Suprapubic skin (tissue), 4 donors: ENCODE data around the gene MAP4. TPM values are rescaled to one million over a fixed set of nuclear protein-coding genes. Genes with fewer than 3 reads are reported as not detected.

ENCODE experiments used
- DNase-seq, 2 donors: peaks; one replicate each; pipeline ENCODE4 v3.0.0-alpha.2; 2019; ENCODE audit warnings: low spot score in 2 of 2
- H3K27ac ChIP-seq: fragments of 200-600 bp; sonication (generic); one replicate; pipeline ENCODE4 v1.5.1; 2019
- H3K27me3 ChIP-seq: fragments of 200-600 bp; sonication (generic); one replicate; pipeline ENCODE4 v1.5.1; 2019
- H3K36me3 ChIP-seq: fragments of 200-600 bp; sonication (generic); one replicate; pipeline ENCODE4 v1.5.1; 2019
- H3K4me1 ChIP-seq: fragments of 200-600 bp; sonication (generic); one replicate; pipeline ENCODE4 v1.5.1; 2019
- H3K4me3 ChIP-seq: fragments of 200-600 bp; sonication (generic); one replicate; pipeline ENCODE4 v1.5.1; 2019; ENCODE audit warnings: mild to moderate bottlenecking
- H3K9me3 ChIP-seq: fragments of 200-600 bp; sonication (generic); one replicate; pipeline ENCODE4 v1.5.1; 2019
- EP300 ChIP-seq: sonication (generic); formaldehyde crosslinking; IDR thresholded peaks from one replicate; pipeline ENCODE4 v1.6.1; 2017; ENCODE audit warnings: antibody characterized with exemption
- POLR2A ChIP-seq, 2 donors: fragments of 450-650 bp; IDR thresholded peaks; one replicate each; pipeline ENCODE4 v1.6.1; 2017; ENCODE audit warnings: antibody characterized with exemption in 2 of 2, mild to moderate bottlenecking in 2 of 2, moderate library complexity in 2 of 2
- POLR2AphosphoS5 ChIP-seq, 3 donors: sonication (generic); formaldehyde crosslinking; IDR thresholded peaks; one replicate each; pipeline ENCODE4 v1.6.1; 2017; ENCODE audit warnings: antibody characterized with exemption in 3 of 3
- WGBS: methylation state at CpG from one replicate; pipeline ENCODE4 v1.1.5; 2018; 5-methylcytosine and 5-hydroxymethylcytosine counted together
- total RNA-seq, 4 donors: library from RNA; depleted of rRNA; stranded (reverse); fragments of >200 nt; gene quantifications; one replicate each; pipeline ENCODE4 v1.1.0, GENCODE V29; 2016
- TF ChIP-seq, protein P1 (sequence below), 2 donors: fragments of 200-600 bp in 1 of 2; fragments of 450-650 bp in 1 of 2; sonication (generic) in 1 of 2; IDR thresholded peaks; one replicate each; pipeline ENCODE4 v1.5.1; 2016 to 2019; ENCODE audit warnings: antibody characterized with exemption in 2 of 2, mild to moderate bottlenecking in 1 of 2, moderate library complexity in 1 of 2

The MAP4 gene
- total RNA-seq, 4 donors from 2014 or later: 132 to 162 (median 144) TPM

DNA sequence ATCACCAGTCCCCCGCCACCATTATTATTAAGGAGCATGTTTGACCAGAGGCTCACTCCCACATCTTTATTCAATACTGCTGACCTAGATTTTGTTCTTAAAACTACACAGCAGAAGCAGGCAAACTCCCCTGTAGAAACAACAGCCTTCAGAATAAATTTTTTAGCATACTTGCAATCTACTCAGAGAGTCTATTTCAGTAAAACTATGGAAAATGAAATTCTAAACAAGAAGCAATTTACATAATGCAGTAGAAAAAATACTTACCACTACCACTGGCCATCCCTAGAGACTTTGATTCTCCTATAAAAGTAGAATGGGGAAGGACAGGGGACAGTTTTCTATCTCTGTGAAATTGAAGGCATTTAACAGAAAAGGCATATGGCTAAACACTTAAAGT lies 76.0 kb downstream of the MAP4 start:
- DNase-seq: no peak
- H3K9me3 ChIP-seq: no peaks in the 10 kb centered on the region
- H3K36me3 ChIP-seq: no peaks in the 10 kb centered on the region
- no peaks in the 10 kb centered on the region for H3K4me1 ChIP-seq
- TF ChIP-seq POLR2A (IDR thresholded peaks at IDR 0.05) (no peak), EP300 (no peak), POLR2AphosphoS5 (IDR thresholded peaks at IDR 0.05) (no peak)
- TF ChIP-seq, protein P1, sequence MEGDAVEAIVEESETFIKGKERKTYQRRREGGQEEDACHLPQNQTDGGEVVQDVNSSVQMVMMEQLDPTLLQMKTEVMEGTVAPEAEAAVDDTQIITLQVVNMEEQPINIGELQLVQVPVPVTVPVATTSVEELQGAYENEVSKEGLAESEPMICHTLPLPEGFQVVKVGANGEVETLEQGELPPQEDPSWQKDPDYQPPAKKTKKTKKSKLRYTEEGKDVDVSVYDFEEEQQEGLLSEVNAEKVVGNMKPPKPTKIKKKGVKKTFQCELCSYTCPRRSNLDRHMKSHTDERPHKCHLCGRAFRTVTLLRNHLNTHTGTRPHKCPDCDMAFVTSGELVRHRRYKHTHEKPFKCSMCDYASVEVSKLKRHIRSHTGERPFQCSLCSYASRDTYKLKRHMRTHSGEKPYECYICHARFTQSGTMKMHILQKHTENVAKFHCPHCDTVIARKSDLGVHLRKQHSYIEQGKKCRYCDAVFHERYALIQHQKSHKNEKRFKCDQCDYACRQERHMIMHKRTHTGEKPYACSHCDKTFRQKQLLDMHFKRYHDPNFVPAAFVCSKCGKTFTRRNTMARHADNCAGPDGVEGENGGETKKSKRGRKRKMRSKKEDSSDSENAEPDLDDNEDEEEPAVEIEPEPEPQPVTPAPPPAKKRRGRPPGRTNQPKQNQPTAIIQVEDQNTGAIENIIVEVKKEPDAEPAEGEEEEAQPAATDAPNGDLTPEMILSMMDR (IDR thresholded peaks at IDR 0.05): no peak
- no peak overlapping the region for H3K4me3 ChIP-seq
- no peak overlapping the region for H3K27ac ChIP-seq
- no peaks in the 10 kb centered on the region for H3K27me3 ChIP-seq
- WGBS: 100% methylated on average over 1 of the region's 1 CpG

DNA sequence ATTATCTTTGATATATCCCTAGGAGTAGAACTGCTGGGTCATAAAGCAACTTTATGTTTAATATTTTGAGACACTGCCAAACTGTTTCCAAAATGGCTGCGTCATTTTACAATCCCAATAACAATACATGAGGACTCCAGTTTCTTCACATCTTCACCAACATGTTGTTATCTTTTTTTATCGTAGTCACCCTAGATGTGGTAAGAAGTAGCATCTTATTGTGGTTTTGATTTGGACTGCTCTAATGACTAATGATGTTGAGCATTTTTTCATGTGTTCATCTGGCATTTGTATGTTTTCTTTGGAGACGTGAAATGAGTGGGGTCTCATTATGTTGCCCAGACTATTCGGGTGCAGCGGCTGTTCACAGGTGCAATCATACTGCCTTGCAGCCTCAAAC lies 83.8 kb downstream of the MAP4 start:
- no peak for TF ChIP-seq POLR2AphosphoS5 (IDR thresholded peaks at IDR 0.05)
- no peak for TF ChIP-seq POLR2A (IDR thresholded peaks at IDR 0.05)
- TF ChIP-seq, protein P1 (IDR thresholded peaks at IDR 0.05): no peak
- TF ChIP-seq EP300: no peak
- 83% methylated on average over 5 of the region's 5 CpGs for WGBS
- DNase-seq: no peak
- H3K4me1 ChIP-seq: no peaks in the 10 kb centered on the region
- H3K36me3 ChIP-seq: peaks cover 9% of the 10 kb centered on the region
- no peaks in the 10 kb centered on the region for H3K27me3 ChIP-seq
- H3K4me3 ChIP-seq: no peak overlapping the region
- H3K9me3 ChIP-seq: no peaks in the 10 kb centered on the region
- no peak overlapping the region for H3K27ac ChIP-seq

DNA sequence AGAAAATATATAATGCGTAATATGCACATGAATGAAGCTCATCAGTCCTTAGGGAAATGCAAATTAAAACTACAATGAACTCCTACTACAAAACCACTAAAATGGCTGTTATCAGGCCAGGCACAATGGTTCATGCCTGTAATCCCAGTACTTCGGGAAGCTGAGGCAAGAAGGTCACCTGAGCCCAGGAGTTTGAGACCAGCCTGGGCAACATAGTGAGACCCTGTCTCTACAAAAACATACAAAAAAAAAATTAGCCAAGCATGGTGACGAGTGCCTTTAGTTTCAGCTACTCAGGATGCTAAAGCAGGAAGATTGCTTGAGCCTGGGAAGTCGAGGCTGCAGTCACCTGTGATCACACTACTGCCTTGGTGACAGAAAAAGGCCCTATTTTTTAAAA lies 85.2 kb downstream of the MAP4 start:
- no peak overlapping the region for H3K4me3 ChIP-seq
- no peak overlapping the region for H3K27ac ChIP-seq
- 90% methylated on average over 4 of the region's 4 CpGs for WGBS
- H3K4me1 ChIP-seq: no peaks in the 10 kb centered on the region
- DNase-seq: no peak
- no peaks in the 10 kb centered on the region for H3K9me3 ChIP-seq
- H3K36me3 ChIP-seq: peaks cover 23% of the 10 kb centered on the region
- H3K27me3 ChIP-seq: no peaks in the 10 kb centered on the region
- no peak for TF ChIP-seq POLR2AphosphoS5 (IDR thresholded peaks at IDR 0.05)
- TF ChIP-seq, protein P1 (IDR thresholded peaks at IDR 0.05): no peak
- TF ChIP-seq POLR2A (IDR thresholded peaks at IDR 0.05): no peak
- TF ChIP-seq EP300: no peak

DNA sequence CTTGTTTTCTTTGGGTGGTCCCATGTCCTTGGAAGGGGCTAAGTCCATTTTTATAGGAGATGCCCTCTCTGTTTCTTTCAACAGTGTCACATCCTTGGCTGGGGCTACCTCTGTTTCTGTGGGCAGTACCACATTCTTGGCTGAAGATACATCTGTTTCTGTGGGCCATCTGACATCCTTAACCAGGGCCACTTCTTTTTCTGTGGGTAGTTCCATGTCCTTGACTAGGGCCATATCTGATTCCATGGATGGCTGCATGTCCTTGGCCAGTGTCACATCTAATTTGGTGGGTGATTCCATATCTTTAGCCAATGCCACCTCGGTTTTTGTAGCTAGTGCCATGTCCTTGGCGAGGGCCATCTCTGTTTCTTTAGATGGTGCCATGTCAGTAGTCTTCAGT lies 99.5 kb downstream of the MAP4 start:
- Histone ChIP-seq H3K27ac (no peak overlapping the region), H3K36me3 (peaks cover 74% of the 10 kb centered on the region), H3K9me3 (no peaks in the 10 kb centered on the region), H3K27me3 (no peaks in the 10 kb centered on the region), H3K4me3 (no peak overlapping the region), H3K4me1 (no peaks in the 10 kb centered on the region)
- DNase-seq: no peak
- TF ChIP-seq POLR2A (IDR thresholded peaks at IDR 0.05) (no peak), EP300 (no peak), POLR2AphosphoS5 (IDR thresholded peaks at IDR 0.05) (no peak)
- TF ChIP-seq, protein P1 (IDR thresholded peaks at IDR 0.05): no peak
- 96% methylated on average over 2 of the region's 2 CpGs for WGBS

DNA sequence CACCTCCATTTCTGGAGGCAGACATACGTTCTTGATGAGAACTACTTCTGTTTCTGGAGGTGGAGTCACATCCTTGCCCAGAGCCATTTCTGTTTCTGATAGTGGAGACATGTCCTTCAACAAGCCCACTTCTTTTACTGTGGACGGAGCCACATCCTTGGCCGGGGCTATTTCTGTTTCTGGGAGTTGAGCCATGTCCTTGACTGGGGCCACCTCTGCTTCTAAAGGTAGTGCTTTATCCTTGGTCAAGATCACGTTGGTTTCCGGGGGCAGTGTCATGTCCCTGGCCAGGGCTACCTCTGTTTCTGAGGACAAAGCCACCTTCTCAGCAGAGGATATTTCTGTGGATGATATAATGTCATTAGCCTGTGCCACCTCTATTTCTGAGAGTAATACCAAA lies 100.0 kb downstream of the MAP4 start:
- Histone ChIP-seq H3K27ac (no peak overlapping the region), H3K36me3 (peaks cover 78% of the 10 kb centered on the region), H3K27me3 (no peaks in the 10 kb centered on the region), H3K4me1 (no peaks in the 10 kb centered on the region), H3K9me3 (no peaks in the 10 kb centered on the region), H3K4me3 (no peak overlapping the region)
- 94% methylated on average over 5 of the region's 5 CpGs for WGBS
- no peak for DNase-seq
- TF ChIP-seq EP300 (no peak), POLR2A (IDR thresholded peaks at IDR 0.05) (no peak), POLR2AphosphoS5 (IDR thresholded peaks at IDR 0.05) (no peak)
- TF ChIP-seq, protein P1 (IDR thresholded peaks at IDR 0.05): no peak
